ENCODE results near the gene MAJIN. TPM values are rescaled to one million over a fixed set of nuclear protein-coding genes. Genes with fewer than 3 reads are reported as not detected.

MAJIN gene
- total and polyA plus RNA-seq, 9 of the 15 experiments (the other 6 are each of a cell fraction or from before 2014, with no cell fraction given) = 0.17 to 0.83 (median 0.24) TPM; not detected in 2

- no peak for TF ChIP-seq ZBTB7A (IDR thresholded peaks at IDR 0.05; ENCODE audit: borderline replicate concordance, control insufficient read depth, low read depth, low read length)
- TF ChIP-seq USF1 (CRISPR knock-in tag; IDR thresholded peaks at IDR 0.05) = no peak
- no peak for TF ChIP-seq EP300 (IDR thresholded peaks at IDR 0.05; ENCODE audit: low read length)
- no peak for TF ChIP-seq ELF1 (tag; IDR thresholded peaks at IDR 0.05)
- no peak for TF ChIP-seq RCOR1 (IDR thresholded peaks at IDR 0.05; ENCODE audit: borderline replicate concordance in 1 of 2, low read depth in 2 of 2, low read length in 2 of 2)
- peak; percentile 51; the same call in 1 of the 2 replicates for TF ChIP-seq REST (IDR thresholded peaks at IDR 0.05; ENCODE audit: borderline replicate concordance)
- no peak for TF ChIP-seq REST (CRISPR knock-in tag; IDR thresholded peaks at IDR 0.05; ENCODE audit: low read depth)
- TF ChIP-seq CBX2 (IDR thresholded peaks at IDR 0.05; ENCODE audit: insufficient read depth, low read length, poor library complexity, severe bottlenecking) = no peak
- TF ChIP-seq NFRKB (IDR thresholded peaks at IDR 0.05; ENCODE audit: low read depth) = no peak
- 0 out of 2 replicates have a peak, but pooled peaks have one; percentile 27 for TF ChIP-seq GABPB1 (CRISPR knock-in tag; IDR thresholded peaks at IDR 0.05)
- TF ChIP-seq AFF1 (IDR thresholded peaks at IDR 0.05; ENCODE audit: low read depth in 1 of 2, partially characterized antibody in 2 of 2) = peak in 1 of 2 experiments; percentile 90
- TF ChIP-seq KDM4B (IDR thresholded peaks at IDR 0.05; ENCODE audit: borderline replicate concordance in 2 of 2, low read depth in 1 of 2) = no peak
Measured at GRCh38 chr11:64947208-64947814, 24.6 kb downstream of the MAJIN start (continued).

Data from K562 (cell line).